ENCODE measurements around the gene TRIOBP.
"Not testable (repeated sequence)": the region's sequence is repeated elsewhere in the genome, so short reads cannot be mapped to it uniquely, and the experiment has no call there.

Gene TRIOBP

GRCh38 chr22:37690407-37690806, 6.4 kb upstream of the TRIOBP start:
- no peak for DNase-seq (ENCODE audit: low read depth, low spot score)

- DNase-seq (ENCODE audit: low read depth, low spot score) = no peak
Measured at GRCh38 chr22:37690901-37691504, 5.8 kb upstream of the TRIOBP start.

- no peak for DNase-seq (ENCODE audit: low read depth, low spot score)
Measured at GRCh38 chr22:37692627-37693285, 4.1 kb upstream of the TRIOBP start.

- not testable (repeated sequence) for DNase-seq (ENCODE audit: low read depth, low spot score)
Measured at GRCh38 chr22:37694131-37694530, 2.7 kb upstream of the TRIOBP start.

GRCh38 chr22:37696260-37696656, 590 bp upstream of the TRIOBP start:
- not testable (repeated sequence) for DNase-seq (ENCODE audit: low read depth, low spot score)

- DNase-seq (ENCODE audit: low read depth, low spot score) = no peak
Measured at GRCh38 chr22:37697538-37697835, 639 bp downstream of the TRIOBP start.

GRCh38 chr22:37701141-37701786, 4.4 kb downstream of the TRIOBP start:
- DNase-seq (ENCODE audit: low read depth, low spot score) = no peak

GRCh38 chr22:37703906-37704305, 7.1 kb downstream of the TRIOBP start:
- no peak for DNase-seq (ENCODE audit: low read depth, low spot score)

- DNase-seq (ENCODE audit: low read depth, low spot score) = no peak
Measured at GRCh38 chr22:37704645-37705044, 7.8 kb downstream of the TRIOBP start.

GRCh38 chr22:37705205-37705604, 8.4 kb downstream of the TRIOBP start:
- no peak for DNase-seq (ENCODE audit: low read depth, low spot score)

GRCh38 chr22:37708580-37709444, 12.0 kb downstream of the TRIOBP start:
- no peak for DNase-seq (ENCODE audit: low read depth, low spot score)

GRCh38 chr22:37709445-37709765, 12.6 kb downstream of the TRIOBP start:
- DNase-seq (ENCODE audit: low read depth, low spot score) = no peak

GRCh38 chr22:37710675-37711074, 13.8 kb downstream of the TRIOBP start:
- no peak for DNase-seq (ENCODE audit: low read depth, low spot score)

GRCh38 chr22:37711490-37711889, 14.6 kb downstream of the TRIOBP start:
- no peak for DNase-seq (ENCODE audit: low read depth, low spot score)

GRCh38 chr22:37713761-37714160, 16.9 kb downstream of the TRIOBP start:
- no peak for DNase-seq (ENCODE audit: low read depth, low spot score)

GRCh38 chr22:37714634-37715033, 17.8 kb downstream of the TRIOBP start:
- no peak for DNase-seq (ENCODE audit: low read depth, low spot score)

GRCh38 chr22:37715760-37716159, 18.9 kb downstream of the TRIOBP start:
- no peak for DNase-seq (ENCODE audit: low read depth, low spot score)

GRCh38 chr22:37716708-37717107, 19.9 kb downstream of the TRIOBP start:
- no peak for DNase-seq (ENCODE audit: low read depth, low spot score)

- not testable (repeated sequence) for DNase-seq (ENCODE audit: low read depth, low spot score)
Measured at GRCh38 chr22:37717235-37717634, 20.4 kb downstream of the TRIOBP start.

- DNase-seq (ENCODE audit: low read depth, low spot score) = not testable (repeated sequence)
Measured at GRCh38 chr22:37717746-37718305, 21.0 kb downstream of the TRIOBP start.

- no peak for DNase-seq (ENCODE audit: low read depth, low spot score)
Measured at GRCh38 chr22:37725551-37726240, 28.8 kb downstream of the TRIOBP start.
